Glutamatergic neuron (in vitro differentiated cells): ENCODE results near the gene DRD4. TPM values are rescaled to one million over a fixed set of nuclear protein-coding genes. Genes with fewer than 3 reads are reported as not detected.
A peak's percentile ranks its signal among the peaks of the same experiment; 100 is the strongest.

Experiments
- DNase-seq: peaks from one replicate; pipeline ENCODE4 v3.0.0; 2022
- H3K27ac Mint-ChIP-seq: one replicate; pipeline ENCODE4 v1.8.0; 2020; ENCODE audit warnings: mild to moderate bottlenecking, mixed read lengths, inconsistent platforms; ENCODE audit not compliant: unreplicated experiment
- H3K27me3 Mint-ChIP-seq: one replicate; pipeline ENCODE4 v1.8.0; 2020; ENCODE audit warnings: mild to moderate bottlenecking, moderate library complexity, mixed read lengths, inconsistent platforms; ENCODE audit not compliant: unreplicated experiment
- H3K36me3 Mint-ChIP-seq: one replicate; pipeline ENCODE4 v1.8.0; 2020; ENCODE audit warnings: mild to moderate bottlenecking, mixed read lengths, inconsistent platforms; ENCODE audit not compliant: unreplicated experiment
- H3K4me1 Mint-ChIP-seq: one replicate; pipeline ENCODE4 v1.8.0; 2020; ENCODE audit warnings: mild to moderate bottlenecking, low read depth, mixed read lengths, inconsistent platforms; ENCODE audit not compliant: unreplicated experiment
- H3K4me3 Mint-ChIP-seq: one replicate; pipeline ENCODE4 v1.8.0; 2020; ENCODE audit warnings: mild to moderate bottlenecking, mixed read lengths, inconsistent platforms; ENCODE audit not compliant: unreplicated experiment
- H3K9me3 Mint-ChIP-seq: one replicate; pipeline ENCODE4 v1.8.0; 2020; ENCODE audit warnings: mild to moderate bottlenecking, moderate library complexity, mixed read lengths, inconsistent platforms; ENCODE audit not compliant: unreplicated experiment
- CTCF ChIP-seq: fragments of 200-600 bp; sonication (generic); IDR thresholded peaks from one replicate; pipeline ENCODE4 v1.5.0; 2021; ENCODE audit not compliant: partially characterized antibody, unreplicated experiment
- total RNA-seq: library from RNA; stranded (reverse); fragmentation: NEBNext Ultra II Directional; extraction: Animal tissue kit (Norgen Biotek cat#: 25700); gene quantifications from one replicate; pipeline ENCODE4 v1.2.1, GENCODE V29; 2021; ENCODE audit not compliant: unreplicated experiment

Gene DRD4
- total RNA-seq, 1 donor from 2014 or later = 2.9 TPM

- no peaks in the 10 kb centered on the region for H3K4me1 Mint-ChIP-seq
- no peak overlapping the region for H3K27ac Mint-ChIP-seq
- H3K36me3 Mint-ChIP-seq = peaks cover 4% of the 10 kb centered on the region
- no peak overlapping the region for H3K4me3 Mint-ChIP-seq
- no peaks in the 10 kb centered on the region for H3K27me3 Mint-ChIP-seq
- TF ChIP-seq CTCF = no peak
- DNase-seq = no peak
- H3K9me3 Mint-ChIP-seq = peaks cover 9% of the 10 kb centered on the region
These were observed 31.6 kb upstream of the DRD4 start for GRCh38 chr11:605286-606129.

- DNase-seq = no peak
- Mint-ChIP-seq H3K9me3 (peaks cover 9% of the 10 kb centered on the region), H3K27ac (no peak overlapping the region), H3K36me3 (peaks cover 4% of the 10 kb centered on the region), H3K4me1 (peaks cover 1% of the 10 kb centered on the region), H3K27me3 (peaks cover 2% of the 10 kb centered on the region), H3K4me3 (no peak overlapping the region)
- TF ChIP-seq CTCF = no peak
These were observed 30.8 kb upstream of the DRD4 start for GRCh38 chr11:606245-606644.

GRCh38 chr11:607020-607780 is 29.9 kb upstream of the DRD4 start:
- Mint-ChIP-seq H3K27ac (peak overlapping the region; percentile 62), H3K27me3 (peaks cover 5% of the 10 kb centered on the region), H3K4me3 (peak overlapping the region; percentile 67), H3K36me3 (peaks cover 4% of the 10 kb centered on the region), H3K9me3 (peaks cover 10% of the 10 kb centered on the region), H3K4me1 (peaks cover 4% of the 10 kb centered on the region)
- DNase-seq = no peak
- TF ChIP-seq CTCF = no peak

GRCh38 chr11:607971-608659 is 29.0 kb upstream of the DRD4 start:
- no peak overlapping the region for H3K4me3 Mint-ChIP-seq
- peaks cover 6% of the 10 kb centered on the region for H3K27me3 Mint-ChIP-seq
- peaks cover 4% of the 10 kb centered on the region for H3K36me3 Mint-ChIP-seq
- H3K9me3 Mint-ChIP-seq = peaks cover 13% of the 10 kb centered on the region
- no peak for TF ChIP-seq CTCF
- no peak overlapping the region for H3K27ac Mint-ChIP-seq
- peaks cover 7% of the 10 kb centered on the region for H3K4me1 Mint-ChIP-seq
- no peak for DNase-seq
